Stimulated activated CD8-positive, alpha-beta memory T cell treated with anti-CD3 and anti-CD28 coated beads, Interleukin-15, amount 100 ng/mL, for 24 hours (primary cell): Measurements from ENCODE around the gene HMOX1.
"Not testable (repeated sequence)": the region's sequence is repeated elsewhere in the genome, so short reads cannot be mapped to it uniquely, and the experiment has no call there.

Experiments
- DNase-seq: peaks from one replicate; pipeline ENCODE4 v3.0.0-alpha.2; 2020; ENCODE audit warnings: low read depth

The HMOX1 gene

GRCh38 chr22:35350539-35351503 lies 30.1 kb upstream of the HMOX1 start:
- peak; percentile 53 for DNase-seq

- no peak for DNase-seq
These were observed 28.4 kb upstream of the HMOX1 start for GRCh38 chr22:35352214-35353111.

DNA sequence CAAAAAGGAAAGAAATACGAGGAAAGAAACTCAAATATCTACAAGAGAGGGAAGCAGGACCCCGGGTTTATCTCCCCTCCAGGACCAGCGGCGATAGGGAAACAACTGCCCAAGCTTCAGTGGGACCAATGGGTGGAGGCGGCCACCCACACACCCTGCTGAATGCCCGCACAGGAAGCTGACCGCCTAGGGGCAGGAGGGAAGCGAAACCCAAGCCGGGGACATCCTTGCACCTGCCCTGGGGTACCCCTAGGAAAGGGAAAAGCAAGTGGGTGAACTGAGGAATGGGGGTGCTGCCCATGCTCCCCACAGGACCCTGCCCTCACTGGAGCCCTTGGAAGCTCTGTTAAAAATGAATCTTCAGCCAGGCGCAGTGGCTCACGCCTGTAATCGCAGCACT lies 27.6 kb upstream of the HMOX1 start:
- no peak for DNase-seq

DNA sequence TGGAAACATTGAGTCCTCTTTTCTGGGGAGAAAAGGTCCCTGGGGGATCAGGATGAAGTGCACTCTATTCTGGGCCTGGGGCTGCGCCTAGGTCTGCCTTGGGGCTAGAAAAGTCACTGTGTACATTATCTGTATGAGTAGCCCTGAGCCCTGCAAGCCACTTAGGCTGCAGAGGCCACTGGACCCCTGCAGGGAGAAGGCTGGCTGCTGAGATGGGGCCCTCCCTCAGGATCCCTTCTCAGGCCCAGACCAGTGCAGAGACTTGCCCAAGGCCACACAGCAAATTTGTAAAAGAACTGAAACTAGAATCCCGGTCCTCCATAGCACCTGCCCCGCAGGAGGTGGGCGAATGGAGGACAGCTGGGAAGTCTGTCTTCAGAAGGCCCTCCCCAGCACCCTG lies 26.8 kb upstream of the HMOX1 start:
- DNase-seq: no peak

DNA sequence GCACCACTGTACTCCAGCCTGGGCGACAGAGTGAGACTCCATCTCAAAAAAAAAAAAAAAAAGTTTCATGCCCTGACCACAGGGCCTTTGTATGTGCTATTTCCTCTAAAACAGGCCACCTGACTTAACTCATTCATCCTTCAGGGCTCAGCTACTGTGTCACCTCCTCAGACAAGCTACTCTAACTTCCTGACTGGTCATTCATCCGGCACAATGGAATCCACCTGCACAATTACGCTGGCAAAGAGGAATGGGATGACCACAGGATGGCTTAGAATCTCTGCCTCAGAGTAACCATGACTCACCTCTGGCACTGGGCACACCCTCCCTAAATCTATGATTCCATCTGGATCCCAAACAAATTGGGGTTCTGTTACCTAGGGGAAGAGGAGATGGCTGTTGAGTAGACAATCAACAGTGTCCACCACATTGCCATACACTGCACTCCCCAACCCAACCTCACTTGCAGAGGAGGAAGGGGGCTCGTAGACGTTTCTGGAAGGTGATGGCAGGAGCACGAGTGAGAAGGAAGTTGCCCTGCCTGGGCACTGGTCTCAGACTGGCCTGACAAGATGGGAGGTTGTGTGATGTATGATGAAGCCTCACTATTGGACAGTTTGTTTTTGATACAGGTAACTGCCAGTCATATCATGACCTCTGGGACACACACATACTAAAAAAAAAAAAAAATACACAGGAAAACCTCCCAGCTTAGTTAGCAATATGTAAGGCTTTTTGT lies 22.8 kb upstream of the HMOX1 start:
- no peak for DNase-seq

DNA sequence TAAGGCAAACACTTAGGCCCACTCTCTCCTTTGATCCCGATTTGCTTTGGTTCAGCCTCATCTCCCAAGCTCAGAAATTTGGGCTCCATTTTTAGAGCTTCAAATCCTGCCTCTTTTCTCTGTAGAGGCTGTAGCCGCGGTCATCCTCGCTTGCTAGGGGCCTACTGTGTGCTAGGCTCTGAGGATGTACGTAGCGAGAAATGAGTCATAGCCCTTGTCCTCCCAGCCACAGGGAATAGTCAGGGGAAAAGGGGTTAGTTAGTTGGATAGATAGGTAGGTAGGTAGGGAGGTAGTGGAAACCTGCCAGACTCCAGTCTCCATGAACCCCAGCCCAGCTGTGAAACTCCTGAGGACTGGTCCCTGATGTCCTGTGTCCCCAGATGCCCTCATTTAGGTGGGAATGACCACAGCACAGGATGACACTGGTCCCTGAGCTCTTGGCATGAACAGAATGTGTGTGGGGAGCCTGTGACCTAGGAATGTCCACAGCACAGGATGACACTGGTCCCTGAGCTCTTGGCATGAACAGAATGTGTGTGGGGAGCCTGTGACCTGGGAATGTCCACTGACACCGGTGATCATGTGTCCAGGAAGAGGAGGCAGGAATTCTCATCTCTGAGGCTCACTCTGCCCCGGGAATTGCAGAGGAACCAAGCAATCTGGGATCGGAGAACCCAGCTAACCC lies 21.4 kb upstream of the HMOX1 start:
- DNase-seq: no peak

DNA sequence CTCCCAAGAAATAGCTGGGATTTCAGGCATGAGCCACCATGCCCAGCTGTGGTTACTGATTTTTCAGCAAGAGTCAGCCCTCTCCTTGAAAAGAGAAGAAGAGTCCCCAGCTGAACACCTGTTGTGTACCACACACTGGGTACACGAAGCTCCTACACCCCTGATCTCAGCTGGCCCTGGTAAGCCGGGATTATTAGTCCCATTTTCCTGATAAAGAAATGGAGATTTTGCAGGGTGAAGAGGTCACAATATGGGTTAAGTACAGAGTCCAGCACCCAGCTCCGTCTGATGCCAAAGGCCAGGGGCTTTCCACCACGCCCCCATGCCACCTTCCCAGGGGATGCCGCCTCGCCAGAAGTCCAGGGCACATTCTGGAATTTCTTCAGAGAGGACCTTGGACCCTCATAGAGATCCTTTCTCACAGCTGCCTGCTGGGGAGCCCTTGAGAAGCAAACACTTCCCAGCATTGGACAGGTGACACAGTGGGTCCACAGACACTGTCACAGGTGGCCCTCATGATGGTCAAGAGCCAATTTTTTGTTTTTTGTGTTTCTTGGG lies 19.8 kb upstream of the HMOX1 start:
- no peak for DNase-seq

DNA sequence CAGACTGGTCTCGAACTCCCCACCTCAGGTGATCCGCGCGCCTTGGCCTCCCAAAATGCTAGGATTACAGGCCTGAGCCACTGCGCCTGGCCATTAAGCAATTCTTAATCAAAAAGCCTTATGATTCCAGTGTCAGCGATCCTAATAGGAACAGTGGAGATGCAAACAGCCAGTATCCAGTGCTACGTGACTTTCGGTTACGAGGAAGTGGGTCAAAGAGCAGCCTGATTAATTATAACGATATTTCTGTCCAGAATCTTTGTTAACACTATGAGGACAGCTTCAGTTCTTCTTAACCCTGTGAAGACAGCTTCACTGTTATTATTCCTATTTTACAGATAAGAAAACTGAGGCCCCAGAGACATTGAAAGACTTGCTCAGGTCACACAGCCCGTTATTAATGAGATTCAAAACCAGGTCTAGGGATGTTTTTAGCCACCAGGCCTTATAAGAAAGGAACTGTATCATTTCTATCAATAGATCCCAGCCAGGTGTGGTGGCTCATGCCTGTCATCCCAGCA lies 17.3 kb upstream of the HMOX1 start:
- no peak for DNase-seq

DNA sequence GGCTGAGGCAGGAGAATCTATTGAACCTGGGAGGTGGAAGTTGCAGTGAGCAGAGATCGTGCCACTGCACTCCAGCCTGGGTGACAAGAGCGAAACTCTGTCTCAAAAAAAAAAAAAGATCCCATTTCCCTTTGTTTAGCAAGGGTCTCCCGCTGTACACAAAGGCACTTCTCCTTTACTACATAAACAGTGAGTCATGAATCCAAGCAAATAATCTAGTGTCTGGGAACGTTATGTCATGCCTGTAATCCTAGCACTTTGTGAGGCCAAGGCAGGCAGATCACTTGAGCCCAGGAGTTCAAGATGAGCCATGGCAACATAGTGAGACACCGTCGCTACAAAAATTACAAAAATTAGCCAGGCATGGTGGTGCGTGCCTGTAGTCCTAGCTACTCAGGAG lies 16.7 kb upstream of the HMOX1 start:
- DNase-seq: not testable (repeated sequence)

GRCh38 chr22:35367331-35367886 lies 13.5 kb upstream of the HMOX1 start:
- no peak for DNase-seq

- no peak for DNase-seq
These were observed 12.5 kb upstream of the HMOX1 start for GRCh38 chr22:35368386-35368785.

DNA sequence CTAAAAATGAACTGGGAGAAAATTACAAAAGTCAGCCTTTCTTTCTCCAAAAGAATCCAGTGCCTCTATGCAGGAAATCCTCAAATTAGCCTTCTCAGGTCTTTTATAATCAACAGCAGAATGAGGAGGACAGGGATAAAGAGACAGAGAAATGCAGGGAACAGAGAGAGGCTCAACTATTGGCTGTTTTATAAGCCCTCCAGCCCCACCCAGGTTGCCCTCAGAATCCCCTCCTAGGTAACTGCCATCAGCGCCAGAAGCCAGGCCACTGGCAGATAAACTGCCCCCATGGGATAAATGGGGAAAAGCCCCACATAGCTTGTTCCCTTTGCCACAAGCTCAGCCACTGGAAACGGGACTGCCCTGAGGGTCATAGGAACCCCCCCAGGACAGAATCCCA lies 10.9 kb upstream of the HMOX1 start:
- DNase-seq: no peak

DNA sequence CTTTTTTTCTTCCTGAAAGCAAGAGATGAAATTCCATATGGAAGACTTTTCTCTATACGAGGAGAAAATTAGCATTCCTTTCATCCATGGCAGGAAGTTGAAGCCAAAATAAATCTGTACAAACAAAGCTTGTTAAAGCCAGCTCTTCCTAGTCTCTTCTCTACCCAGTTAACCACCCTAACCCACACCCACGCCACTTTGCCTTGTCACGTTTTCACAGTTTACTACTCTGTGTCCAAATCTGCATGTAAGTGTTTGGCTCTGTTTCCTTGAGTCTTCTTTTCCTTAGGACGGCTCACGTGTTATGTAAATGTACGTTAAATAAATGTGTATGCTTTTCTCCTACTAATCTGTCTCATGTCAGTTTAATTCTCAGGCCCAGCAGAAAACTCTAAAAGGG lies 7.1 kb upstream of the HMOX1 start:
- no peak for DNase-seq

GRCh38 chr22:35375031-35375430 lies 5.9 kb upstream of the HMOX1 start:
- DNase-seq: no peak

DNA sequence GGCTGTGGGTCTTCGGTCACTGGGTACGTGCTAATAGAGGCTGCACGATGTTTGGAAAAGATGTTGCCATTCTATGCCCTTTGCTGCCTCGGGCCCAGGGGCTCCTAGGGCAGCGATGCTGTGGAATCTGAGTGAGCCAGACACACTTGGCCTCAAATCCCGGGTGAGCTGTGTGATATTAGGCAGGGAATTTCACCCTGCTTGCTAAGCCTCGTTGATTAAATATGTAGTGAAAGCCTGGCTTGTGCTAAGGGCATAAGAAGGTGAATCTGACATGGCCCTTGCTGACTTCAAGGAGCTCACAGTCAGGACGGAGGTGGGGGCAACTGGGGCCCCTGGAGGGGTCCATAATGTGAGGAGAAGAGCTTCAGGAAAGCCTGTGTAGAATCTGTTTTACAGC lies 5.4 kb upstream of the HMOX1 start:
- DNase-seq: no peak

DNA sequence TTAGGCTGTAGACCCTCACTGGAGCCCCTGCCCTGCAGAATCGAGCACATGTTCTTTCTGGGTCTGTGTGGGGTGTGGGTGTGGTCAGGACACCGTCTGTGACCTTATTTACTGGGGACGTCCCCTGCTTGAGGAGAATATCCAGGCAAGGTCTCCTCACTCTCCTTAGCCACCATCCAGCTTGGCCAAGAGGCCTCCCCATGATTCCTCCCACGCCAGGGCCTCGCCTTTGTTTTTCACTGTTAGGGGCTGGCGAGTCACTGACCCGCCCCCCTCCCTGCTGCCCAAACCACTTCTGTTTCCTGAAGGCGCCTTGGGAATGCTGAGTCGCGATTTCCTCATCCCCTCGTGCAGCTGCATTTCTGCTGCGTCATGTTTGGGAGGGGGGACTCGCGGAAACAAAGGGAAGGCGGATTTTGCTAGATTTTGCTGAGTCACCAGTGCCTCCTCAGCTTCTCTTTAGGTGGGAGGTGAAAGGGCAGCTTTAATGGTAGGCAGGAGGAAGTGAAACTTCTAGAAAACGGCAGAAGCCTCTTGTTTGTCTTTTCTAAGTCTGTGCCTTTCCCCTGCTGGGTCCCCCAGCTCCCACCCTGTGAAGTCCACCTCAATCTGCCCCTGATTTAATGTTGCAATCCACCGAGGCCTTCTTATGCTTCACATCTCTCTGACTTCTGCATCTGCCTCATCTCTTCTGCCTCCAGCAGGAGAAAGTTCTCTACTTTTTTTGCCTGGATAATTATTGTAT lies 4.0 kb upstream of the HMOX1 start:
- DNase-seq: no peak

GRCh38 chr22:35377735-35378134 lies 3.2 kb upstream of the HMOX1 start:
- DNase-seq: no peak

- DNase-seq: no peak
These were observed 2.3 kb upstream of the HMOX1 start for GRCh38 chr22:35378621-35379020.

DNA sequence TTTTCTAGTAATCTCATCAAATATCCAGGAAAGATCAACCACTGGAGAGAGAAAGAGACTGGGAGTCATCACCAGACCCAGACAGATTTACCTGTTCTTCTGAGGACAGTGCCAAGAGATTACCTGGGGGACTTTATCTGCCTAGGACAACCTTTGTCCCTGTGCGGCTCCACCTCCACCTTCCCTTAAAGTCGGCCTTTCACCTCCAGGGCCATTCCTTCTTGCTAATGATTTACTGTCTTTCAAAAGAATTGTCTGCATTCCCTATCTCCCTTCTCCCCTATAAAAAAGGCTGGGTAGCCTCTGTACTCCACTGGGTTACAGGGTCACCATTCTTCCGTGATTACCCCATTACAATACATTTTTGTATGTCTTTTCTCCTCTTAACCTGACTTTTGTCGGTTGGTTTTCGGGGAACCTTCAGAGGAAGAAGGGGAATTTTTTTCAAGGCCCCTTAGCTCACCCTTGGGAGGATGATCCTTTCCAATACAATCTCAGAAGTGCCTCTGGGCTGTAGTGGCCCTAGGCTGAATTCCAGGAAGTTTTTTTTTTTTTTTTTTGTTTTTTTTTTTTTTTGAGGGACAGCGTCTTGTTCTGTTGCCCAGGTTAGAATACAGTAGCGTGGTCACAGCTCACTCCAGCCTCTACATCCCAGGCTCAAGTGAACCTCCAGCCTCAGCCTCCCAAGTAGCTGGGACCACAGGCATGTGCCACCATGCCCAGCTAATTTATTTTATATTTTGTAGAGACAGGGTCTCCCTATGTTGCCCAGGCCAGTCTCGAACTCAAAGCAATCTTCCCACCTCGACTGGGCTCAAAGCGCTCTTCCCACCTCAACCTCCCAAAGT lies 1.5 kb upstream of the HMOX1 start:
- no peak for DNase-seq
